ENCODE measurements around the gene MCM8. TPM values are rescaled to one million over a fixed set of nuclear protein-coding genes. Genes with fewer than 3 reads are reported as not detected.

The MCM8 gene
- total and polyA plus RNA-seq, 2 experiments from 2014 or later = 10.6 to 30.4 TPM

DNA sequence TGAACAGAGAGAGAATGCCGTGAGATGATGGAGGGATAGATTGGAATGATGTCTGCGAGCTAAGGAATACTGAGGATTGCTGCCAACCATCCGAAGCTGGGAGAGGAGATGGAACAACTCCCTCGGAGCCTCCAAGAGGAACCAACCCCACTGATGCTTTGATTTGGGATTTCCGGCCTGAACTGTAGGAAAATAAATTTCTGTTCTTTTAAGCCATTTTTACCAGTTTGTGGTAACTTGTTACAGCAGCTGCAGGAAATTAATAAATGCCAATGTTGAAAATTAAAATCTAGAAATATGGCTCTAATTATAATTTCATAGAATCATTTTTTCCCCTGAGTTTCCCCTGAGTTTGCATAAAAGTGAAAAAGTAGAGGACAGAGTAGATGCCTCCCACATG, 89.3 kb downstream of the MCM8 start (continued):
- TF ChIP-seq, protein P1, sequence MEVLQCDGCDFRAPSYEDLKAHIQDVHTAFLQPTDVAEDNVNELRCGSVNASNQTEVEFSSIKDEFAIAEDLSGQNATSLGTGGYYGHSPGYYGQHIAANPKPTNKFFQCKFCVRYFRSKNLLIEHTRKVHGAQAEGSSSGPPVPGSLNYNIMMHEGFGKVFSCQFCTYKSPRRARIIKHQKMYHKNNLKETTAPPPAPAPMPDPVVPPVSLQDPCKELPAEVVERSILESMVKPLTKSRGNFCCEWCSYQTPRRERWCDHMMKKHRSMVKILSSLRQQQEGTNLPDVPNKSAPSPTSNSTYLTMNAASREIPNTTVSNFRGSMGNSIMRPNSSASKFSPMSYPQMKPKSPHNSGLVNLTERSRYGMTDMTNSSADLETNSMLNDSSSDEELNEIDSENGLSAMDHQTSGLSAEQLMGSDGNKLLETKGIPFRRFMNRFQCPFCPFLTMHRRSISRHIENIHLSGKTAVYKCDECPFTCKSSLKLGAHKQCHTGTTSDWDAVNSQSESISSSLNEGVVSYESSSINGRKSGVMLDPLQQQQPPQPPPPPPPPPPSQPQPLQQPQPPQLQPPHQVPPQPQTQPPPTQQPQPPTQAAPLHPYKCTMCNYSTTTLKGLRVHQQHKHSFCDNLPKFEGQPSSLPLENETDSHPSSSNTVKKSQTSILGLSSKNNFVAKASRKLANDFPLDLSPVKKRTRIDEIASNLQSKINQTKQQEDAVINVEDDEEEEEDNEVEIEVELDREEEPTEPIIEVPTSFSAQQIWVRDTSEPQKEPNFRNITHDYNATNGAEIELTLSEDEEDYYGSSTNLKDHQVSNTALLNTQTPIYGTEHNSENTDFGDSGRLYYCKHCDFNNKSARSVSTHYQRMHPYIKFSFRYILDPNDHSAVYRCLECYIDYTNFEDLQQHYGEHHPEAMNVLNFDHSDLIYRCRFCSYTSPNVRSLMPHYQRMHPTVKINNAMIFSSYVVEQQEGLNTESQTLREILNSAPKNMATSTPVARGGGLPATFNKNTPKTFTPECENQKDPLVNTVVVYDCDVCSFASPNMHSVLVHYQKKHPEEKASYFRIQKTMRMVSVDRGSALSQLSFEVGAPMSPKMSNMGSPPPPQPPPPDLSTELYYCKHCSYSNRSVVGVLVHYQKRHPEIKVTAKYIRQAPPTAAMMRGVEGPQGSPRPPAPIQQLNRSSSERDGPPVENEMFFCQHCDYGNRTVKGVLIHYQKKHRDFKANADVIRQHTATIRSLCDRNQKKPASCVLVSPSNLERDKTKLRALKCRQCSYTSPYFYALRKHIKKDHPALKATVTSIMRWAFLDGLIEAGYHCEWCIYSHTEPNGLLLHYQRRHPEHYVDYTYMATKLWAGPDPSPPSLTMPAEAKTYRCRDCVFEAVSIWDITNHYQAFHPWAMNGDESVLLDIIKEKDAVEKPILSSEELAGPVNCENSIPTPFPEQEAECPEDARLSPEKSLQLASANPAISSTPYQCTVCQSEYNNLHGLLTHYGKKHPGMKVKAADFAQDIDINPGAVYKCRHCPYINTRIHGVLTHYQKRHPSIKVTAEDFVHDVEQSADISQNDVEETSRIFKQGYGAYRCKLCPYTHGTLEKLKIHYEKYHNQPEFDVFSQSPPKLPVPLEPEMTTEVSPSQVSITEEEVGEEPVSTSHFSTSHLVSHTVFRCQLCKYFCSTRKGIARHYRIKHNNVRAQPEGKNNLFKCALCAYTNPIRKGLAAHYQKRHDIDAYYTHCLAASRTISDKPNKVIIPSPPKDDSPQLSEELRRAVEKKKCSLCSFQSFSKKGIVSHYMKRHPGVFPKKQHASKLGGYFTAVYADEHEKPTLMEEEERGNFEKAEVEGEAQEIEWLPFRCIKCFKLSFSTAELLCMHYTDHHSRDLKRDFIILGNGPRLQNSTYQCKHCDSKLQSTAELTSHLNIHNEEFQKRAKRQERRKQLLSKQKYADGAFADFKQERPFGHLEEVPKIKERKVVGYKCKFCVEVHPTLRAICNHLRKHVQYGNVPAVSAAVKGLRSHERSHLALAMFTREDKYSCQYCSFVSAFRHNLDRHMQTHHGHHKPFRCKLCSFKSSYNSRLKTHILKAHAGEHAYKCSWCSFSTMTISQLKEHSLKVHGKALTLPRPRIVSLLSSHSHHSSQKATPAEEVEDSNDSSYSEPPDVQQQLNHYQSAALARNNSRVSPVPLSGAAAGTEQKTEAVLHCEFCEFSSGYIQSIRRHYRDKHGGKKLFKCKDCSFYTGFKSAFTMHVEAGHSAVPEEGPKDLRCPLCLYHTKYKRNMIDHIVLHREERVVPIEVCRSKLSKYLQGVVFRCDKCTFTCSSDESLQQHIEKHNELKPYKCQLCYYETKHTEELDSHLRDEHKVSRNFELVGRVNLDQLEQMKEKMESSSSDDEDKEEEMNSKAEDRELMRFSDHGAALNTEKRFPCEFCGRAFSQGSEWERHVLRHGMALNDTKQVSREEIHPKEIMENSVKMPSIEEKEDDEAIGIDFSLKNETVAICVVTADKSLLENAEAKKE (CRISPR knock-in tag; IDR thresholded peaks at IDR 0.05) = no peak

DNA sequence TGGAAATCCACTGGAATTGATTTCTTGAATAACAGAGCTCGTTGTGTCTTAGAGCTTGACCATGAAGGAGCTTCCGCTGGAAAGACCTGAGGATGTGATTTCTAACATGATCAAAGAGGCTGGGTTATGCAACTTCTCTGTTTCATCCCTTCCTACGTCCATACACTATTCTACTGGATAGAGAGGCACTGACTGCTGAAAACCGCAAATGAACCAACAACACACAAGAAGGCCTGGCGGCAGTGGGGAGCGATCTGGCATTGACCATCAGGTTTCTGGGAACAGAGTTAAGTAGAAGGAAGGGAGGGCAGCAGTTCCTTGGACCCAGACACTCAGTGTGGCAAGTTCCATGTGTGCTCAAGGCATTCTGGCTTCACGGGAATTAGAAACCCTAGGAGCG, 90.1 kb downstream of the MCM8 start:
- no peak for ATAC-seq

More for the DNA sequence above, 90.1 kb downstream of the MCM8 start:
- Mint-ChIP-seq H3K27ac (no peak overlapping the region), H3K4me1 (peaks cover 5% of the 10 kb centered on the region; the same call in 1 of the 3 replicates), H3K4me3 (no peak overlapping the region), H3K36me3 (ENCODE audit: low read depth) (peaks cover 32% of the 10 kb centered on the region), H3K9me3 (no peaks in the 10 kb centered on the region), H3K27me3 (ENCODE audit: insufficient read depth, low read depth, poor library complexity) (peaks cover 15% of the 10 kb centered on the region)
- H4K20me1 ChIP-seq (replicated peaks; ENCODE audit: insufficient read depth) = peaks cover 15% of the 10 kb centered on the region; the same call in 1 of the 2 replicates
- no peaks in the 10 kb centered on the region for H3K79me2 ChIP-seq (replicated peaks; ENCODE audit: insufficient read depth)
- no peaks in the 10 kb centered on the region for H3K27me3 ChIP-seq (ENCODE audit: insufficient read depth)
- peaks cover 11% of the 10 kb centered on the region for H3K36me3 ChIP-seq (ENCODE audit: insufficient read depth)
- DNase-seq (ENCODE audit: low spot score) = no peak
- no peak overlapping the region for H2AFZ ChIP-seq
- no peak overlapping the region for H3K4me3 ChIP-seq
- H3K4me1 ChIP-seq (ENCODE audit: insufficient read depth) = peaks cover 7% of the 10 kb centered on the region
- H3F3A ChIP-seq (replicated peaks; ENCODE audit: low read depth) = no peaks in the 10 kb centered on the region
- no peak overlapping the region for H3K4me2 ChIP-seq
- H3K9me2 ChIP-seq (ENCODE audit: insufficient read depth) = peaks cover 5% of the 10 kb centered on the region
- TF ChIP-seq ZNF331 (CRISPR knock-in tag; IDR thresholded peaks at IDR 0.05; ENCODE audit: low read depth) = no peak
- TF ChIP-seq, protein P2, sequence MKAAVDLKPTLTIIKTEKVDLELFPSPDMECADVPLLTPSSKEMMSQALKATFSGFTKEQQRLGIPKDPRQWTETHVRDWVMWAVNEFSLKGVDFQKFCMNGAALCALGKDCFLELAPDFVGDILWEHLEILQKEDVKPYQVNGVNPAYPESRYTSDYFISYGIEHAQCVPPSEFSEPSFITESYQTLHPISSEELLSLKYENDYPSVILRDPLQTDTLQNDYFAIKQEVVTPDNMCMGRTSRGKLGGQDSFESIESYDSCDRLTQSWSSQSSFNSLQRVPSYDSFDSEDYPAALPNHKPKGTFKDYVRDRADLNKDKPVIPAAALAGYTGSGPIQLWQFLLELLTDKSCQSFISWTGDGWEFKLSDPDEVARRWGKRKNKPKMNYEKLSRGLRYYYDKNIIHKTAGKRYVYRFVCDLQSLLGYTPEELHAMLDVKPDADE (IDR thresholded peaks at IDR 0.05) = no peak
- TF ChIP-seq EZH2phosphoT487 (IDR thresholded peaks at IDR 0.05; ENCODE audit: unreplicated experiment) = no peak
- no peak for TF ChIP-seq NANOG (IDR thresholded peaks at IDR 0.05; ENCODE audit: borderline replicate concordance)
- TF ChIP-seq, protein P3, sequence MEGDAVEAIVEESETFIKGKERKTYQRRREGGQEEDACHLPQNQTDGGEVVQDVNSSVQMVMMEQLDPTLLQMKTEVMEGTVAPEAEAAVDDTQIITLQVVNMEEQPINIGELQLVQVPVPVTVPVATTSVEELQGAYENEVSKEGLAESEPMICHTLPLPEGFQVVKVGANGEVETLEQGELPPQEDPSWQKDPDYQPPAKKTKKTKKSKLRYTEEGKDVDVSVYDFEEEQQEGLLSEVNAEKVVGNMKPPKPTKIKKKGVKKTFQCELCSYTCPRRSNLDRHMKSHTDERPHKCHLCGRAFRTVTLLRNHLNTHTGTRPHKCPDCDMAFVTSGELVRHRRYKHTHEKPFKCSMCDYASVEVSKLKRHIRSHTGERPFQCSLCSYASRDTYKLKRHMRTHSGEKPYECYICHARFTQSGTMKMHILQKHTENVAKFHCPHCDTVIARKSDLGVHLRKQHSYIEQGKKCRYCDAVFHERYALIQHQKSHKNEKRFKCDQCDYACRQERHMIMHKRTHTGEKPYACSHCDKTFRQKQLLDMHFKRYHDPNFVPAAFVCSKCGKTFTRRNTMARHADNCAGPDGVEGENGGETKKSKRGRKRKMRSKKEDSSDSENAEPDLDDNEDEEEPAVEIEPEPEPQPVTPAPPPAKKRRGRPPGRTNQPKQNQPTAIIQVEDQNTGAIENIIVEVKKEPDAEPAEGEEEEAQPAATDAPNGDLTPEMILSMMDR (conservative IDR thresholded peaks at IDR 0.05; ENCODE audit: low read depth in 2 of 2) = no peak
- H3K27ac ChIP-seq (ENCODE audit: low read depth) = peak overlapping the region; percentile 78

All from GM23338 (cell line).